Frontal cortex (tissue), 4 donors: ENCODE results near the gene SPOPL. TPM values are rescaled to one million over a fixed set of nuclear protein-coding genes. Genes with fewer than 3 reads are reported as not detected.

Source experiments
- DNase-seq, 2 donors: peaks; one replicate each; pipeline ENCODE4 v3.0.0; 2012; ENCODE audit warnings: low spot score in 2 of 2
- FAIRE-seq: peaks from 2 replicates; lab custom pipeline; 2012; peaks lifted over from hg19 to GRCh38; lab: Jason Lieb, UNC
- total RNA-seq: library from RNA; depleted of rRNA; stranded (reverse); fragments of >200 nt; gene quantifications from one replicate; pipeline ENCODE4 v1.2.3, GENCODE V29; 2014
- donor health status: control.
- donor health status: control.
- donor health status: control.

SPOPL gene
- total RNA-seq, 1 donor from 2014 or later = 24.1 TPM

DNA sequence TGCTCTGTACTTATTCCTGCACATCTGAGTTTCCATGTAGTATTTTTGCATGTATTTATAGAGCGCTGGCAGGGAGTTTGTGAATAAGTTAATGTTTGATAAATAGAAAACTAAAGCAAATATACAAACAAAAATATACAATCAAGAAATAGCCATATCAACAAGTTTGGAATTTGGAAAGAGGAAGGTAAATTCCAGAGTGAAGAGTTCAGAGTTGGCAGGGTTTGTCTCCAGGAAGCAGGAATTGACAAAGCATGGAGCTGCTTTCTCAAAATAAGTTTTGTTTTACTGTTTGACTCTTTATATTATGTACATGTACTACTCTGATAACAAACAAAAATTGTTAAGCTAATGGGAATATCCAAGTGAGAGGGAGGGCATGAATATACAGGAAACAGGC is 80.3 kb downstream of the SPOPL start:
- DNase-seq = no peak
- FAIRE-seq = no peak

DNA sequence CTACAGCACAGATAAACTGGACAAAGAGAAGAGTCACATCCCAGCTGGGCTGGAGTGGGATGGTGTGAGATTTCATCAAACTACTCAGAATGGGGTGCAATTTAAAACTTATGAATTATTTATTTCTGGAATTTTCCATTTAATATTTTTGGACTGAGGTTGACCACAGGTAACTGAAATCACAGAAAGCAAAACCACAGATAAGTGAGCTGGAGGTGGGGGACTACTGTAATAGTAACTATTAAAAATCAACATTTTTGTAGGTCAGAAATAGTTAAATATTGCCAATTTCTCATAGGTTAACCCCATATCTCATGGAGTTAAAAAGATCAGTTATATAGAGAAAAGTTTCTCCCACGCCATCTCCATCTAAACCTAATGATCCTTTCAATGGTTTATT is 88.1 kb downstream of the SPOPL start:
- no peak for DNase-seq
- no peak for FAIRE-seq

DNA sequence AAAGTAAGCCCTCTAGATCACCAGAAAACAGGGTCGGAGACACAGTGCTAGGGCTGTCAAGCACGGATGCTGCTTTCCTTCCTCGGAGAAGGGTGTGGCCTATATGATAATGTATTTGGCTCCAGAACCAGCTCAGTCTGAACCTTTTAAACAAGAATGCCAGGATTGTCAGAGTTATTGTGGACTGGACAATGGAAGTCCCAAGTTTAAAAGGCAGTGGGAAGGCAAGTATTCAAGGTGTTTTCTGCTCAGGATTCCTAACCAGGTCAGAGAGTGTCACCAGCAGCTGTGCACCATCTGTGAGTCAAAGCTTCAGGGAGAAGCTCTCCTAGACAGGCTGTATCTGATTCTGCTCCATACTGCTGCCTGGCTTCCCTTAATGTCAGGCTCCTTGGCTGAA is 94.8 kb downstream of the SPOPL start:
- no peak for DNase-seq
- FAIRE-seq = no peak

DNA sequence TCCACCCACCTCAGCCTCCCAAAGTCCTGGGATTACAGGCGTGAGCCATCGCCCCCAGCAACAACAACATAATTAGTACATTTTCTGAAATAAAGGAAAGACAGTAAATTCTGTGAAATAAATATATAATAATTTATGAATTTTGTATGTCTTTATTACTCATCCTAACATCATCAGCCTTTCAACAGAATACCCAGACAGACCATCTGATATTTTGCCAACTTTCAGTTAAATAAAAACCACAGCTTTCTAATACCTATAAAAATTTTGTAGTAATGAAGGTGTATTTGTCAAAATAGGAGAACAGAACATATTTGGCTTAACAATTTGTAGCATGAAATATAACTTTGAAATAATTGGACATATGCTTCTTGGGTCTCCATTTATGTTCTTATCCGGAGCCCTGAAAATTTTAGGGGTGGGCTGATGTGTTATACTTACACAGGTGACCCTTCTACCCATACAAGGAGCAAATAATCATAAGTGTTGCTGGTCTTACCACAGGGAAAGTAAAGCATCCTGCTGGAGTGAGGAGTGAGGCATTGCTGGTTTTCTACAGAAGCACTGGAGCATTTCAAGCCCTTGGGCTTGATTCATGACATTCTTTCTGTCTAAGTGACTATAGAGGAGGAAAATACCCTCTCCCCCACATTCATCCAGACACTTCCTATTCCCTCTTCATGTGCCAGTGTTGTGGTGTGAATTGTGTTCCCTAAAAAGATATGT is 99.3 kb downstream of the SPOPL start:
- no peak for FAIRE-seq
- no peak for DNase-seq

- no peak for DNase-seq
- FAIRE-seq = no peak
Observed at GRCh38 chr2:138601458-138602165, 100.0 kb downstream of the SPOPL start.

GRCh38 chr2:138602166-138602460 is 100.5 kb downstream of the SPOPL start:
- no peak for DNase-seq
- no peak for FAIRE-seq

DNA sequence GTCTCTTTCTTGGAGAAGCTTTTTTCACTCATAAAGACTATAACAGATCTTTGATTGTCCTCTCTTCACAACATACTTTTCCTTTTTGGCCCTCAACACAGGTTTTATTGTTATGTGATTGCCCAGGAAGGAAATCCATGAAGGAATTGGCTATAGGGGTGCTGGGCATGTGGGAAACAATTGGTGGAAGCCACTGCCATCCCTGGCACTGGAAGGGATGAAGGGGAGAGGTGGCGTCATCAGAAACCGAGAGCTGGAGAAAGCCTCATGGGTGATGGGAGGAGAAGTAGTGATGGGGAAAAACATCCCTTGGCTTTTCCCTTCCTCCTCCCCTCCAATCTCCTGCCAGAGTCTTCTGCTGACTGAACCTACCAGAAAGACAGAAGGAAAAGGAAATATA is 106.2 kb downstream of the SPOPL start:
- FAIRE-seq = no peak

DNA sequence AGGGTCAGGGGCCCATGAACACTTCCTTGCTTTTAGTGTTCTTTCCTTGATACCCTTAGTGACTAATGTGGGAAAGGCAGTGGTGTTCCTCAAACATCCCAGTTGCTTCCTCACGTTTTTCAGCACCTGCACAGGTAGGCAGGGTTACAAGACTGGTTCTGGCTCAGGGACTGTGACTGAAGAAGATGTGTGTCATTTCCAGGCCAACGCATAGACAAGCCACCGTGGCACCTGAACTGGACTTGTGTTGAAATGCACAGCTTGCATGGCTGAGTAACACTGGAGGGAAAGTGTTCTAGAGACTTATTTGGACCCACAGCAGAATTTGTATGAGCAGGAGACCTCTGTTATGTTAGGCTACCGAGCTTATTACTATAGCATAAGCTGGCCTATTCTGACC is 107.9 kb downstream of the SPOPL start:
- DNase-seq (no peak), FAIRE-seq (no peak)

More for the DNA sequence above, 106.2 kb downstream of the SPOPL start:
- DNase-seq = no peak

DNA sequence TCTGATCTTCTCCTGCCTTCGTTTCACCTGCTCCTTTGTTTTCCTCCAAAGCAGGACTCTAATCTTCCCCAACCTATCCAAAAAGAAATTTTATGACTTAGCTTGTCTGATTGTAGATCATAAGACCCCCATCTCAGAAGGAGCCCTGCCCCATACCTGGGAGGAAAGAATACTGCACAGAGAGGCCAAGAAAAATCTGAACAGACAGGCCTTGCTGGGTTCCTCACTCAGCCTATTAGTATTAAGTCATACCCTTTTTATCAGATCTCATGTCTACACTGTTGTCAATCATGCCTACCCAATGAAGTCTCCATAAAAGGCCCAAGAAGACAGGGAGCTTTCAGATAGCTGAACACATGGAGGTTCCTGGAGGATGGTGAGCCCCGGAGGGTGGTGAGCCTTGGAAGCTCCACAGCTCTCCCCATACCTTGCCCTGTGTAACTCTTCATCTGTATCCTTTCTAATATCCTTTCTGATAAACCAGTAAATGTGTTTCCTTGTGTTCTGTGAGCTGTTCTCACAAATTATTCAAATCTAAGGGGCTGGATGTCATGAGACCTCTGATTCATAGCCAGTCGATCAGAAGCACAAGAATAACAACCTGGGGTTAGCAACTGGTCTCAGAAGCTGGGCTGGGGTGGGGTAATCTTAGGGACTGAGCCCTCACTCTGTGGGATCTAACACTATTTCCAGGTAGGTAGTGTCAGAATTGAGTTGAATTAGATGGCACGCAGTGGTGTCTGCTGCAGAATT is 108.8 kb downstream of the SPOPL start:
- no peak for FAIRE-seq

DNA sequence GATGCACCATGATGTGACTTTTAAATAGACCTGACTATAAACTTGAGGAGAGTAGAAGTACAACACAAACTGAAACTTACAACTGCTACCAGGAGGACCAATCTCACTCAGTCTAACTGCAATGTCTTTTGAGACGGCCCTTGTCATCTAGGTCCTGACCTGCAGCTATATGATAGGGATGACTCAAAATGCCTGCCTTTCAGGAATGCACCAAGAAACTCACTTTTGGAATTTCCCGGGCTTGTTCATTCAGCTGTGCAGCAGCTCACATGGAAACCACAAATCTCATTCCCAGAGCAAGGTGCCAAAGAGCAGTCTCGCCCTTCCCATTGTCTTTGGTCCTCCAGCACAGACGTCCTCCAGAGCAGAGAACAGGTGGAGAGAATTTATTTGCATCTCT is 113.7 kb downstream of the SPOPL start:
- no peak for FAIRE-seq
- DNase-seq = no peak

More for the DNA sequence above, 108.8 kb downstream of the SPOPL start:
- DNase-seq = no peak

DNA sequence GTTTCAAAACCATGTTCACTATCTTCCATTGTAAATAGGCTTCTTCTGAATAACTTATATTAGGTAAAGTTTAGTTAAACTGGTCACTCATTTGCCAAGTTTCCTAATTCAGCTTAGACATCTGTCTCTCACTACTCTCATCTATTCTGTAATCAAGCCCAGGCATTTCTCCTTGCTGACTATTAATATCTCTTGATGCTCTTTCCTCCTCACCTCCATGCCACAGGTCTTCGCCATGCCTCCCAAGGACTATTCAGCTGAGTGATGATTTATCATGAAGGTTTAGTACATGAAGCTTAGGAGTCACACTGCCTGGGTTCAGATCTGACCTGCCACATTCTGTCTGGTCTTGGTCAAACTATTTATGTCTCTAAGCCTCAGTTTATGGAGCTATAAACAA is 115.5 kb downstream of the SPOPL start:
- no peak for FAIRE-seq
- DNase-seq = no peak

DNA sequence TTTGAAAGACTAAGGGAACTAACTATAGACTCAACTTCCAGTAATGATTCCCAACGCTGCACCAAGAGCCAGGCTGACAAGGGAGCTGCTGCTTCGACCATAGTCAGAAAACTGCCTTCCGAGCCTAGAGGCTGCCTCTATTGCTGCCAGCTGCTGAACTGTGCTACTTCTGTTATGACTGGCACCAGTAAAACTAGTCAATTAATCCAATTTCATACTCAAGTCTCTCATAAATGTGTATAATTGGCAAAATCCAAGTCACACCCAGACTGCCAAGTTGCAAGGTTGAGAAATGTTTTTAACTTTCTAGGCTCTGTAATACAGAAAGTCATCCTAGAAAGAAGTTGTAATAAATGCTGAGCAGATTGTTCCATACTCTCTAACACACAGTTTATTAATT is 117.4 kb downstream of the SPOPL start:
- DNase-seq = no peak
- FAIRE-seq = no peak

DNA sequence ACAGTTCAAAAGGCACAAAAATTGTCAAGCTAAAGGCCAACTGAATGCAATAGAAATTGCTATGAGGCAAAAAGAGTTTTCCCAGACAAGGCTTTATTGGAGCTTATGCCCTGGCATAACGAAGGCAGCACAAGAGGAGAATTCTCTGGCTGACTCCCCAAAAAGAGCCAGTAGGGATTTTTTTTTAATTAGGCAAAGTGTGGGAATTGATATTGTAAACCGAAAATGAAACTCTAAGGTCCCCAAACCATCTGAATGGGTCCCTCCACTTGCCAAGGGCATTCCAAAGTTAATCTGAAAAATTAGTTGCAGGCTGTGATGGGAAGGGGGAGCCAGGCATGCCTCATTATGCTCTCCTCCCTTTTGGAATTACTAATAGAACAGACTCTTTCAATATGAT is 118.9 kb downstream of the SPOPL start:
- no peak for DNase-seq
- no peak for FAIRE-seq

DNA sequence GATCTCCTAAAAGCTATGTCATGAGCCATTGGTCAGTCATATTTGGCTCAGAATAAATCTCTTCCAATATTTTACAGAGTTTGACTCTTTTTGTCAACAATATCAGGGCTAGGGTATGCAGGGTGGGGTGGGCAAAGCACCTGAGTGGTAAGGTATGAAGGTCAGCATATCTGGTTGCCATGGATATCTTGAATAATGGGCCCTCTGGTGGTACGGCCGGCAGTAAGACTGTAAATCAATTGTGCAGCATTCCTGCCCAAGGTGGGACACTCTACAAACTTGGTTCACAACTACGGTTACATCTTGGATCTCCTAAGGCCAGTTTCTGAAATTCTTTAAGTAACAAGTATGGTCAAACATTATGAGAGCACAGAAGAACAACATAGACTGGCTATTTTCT is 119.6 kb downstream of the SPOPL start:
- FAIRE-seq (no peak), DNase-seq (no peak)

- DNase-seq (no peak), FAIRE-seq (no peak)
Observed at GRCh38 chr2:138622613-138623012, 121.0 kb downstream of the SPOPL start.
